ENCODE measurements around the gene SPPL3.

SPPL3 gene

DNA sequence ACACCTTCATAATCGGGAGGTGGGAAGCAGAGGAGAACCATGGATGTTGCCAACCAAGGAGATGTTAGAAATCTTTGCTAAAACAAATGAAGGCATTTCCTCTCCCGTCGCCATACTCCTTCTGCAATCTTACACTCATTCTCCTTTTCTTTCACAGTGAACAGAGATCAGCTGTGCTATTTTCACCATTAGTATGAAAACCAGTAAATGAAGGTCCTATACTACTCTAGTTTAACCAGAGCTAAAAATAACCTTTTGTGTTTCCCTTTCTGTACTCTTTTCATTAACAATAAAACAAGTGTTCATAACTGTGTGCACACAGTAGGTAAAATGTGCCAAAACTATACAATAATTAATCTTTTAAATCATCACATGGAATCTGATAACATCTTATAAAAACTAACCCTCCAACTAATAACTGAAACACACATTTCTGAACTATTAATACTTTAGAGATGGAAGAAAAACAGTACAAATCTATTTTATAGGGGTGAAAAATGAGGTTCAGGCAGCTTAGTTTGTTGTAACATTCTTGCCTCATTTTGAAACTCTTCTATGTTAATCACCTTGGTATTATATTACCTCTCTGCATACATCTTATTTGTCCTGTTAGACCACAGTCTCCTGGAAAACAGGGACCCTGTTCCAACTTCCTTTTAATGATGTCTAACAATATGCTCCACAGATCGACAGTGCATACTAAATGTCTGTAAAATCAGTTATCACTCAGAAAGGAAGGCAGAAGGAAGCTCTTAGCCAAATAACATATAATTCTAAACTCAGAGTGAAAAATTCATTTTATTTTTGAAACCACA, 69.5 kb downstream of the SPPL3 start:
- no peak overlapping the region for H3K4me3 ChIP-seq (ENCODE audit: low read depth, low read length)
- H3K9me3 ChIP-seq (ENCODE audit: control insufficient read depth, insufficient read depth, low read depth, low read length): no peaks in the 10 kb centered on the region
- no peaks in the 10 kb centered on the region for H3K36me3 ChIP-seq (ENCODE audit: control insufficient read depth in 2 of 2, insufficient read depth in 1 of 2, low read length in 2 of 2)
- H3K4me1 ChIP-seq (ENCODE audit: control insufficient read depth, insufficient read depth, low read length): peaks cover 24% of the 10 kb centered on the region; the same call in 1 of the 2 replicates
- ChIA-PET POLR2A (no interaction called here), CTCF (interaction anchor here (1.0 to 1.3 kb wide), 2 partner anchors 12 to 17 kb away, joined by 3 to 6 read pairs; no protein-coding TSS in a partner anchor)
- TF ChIP-seq ZNF600 (tag by site-specific recombination; IDR thresholded peaks at IDR 0.05) (no peak), ZNF560 (tag by site-specific recombination; IDR thresholded peaks at IDR 0.05; ENCODE audit: borderline replicate concordance) (no peak), PRDM4 (tag by site-specific recombination; IDR thresholded peaks at IDR 0.05) (peak; percentile 53; the same call in 1 of the 2 replicates), WT1 (tag by site-specific recombination; IDR thresholded peaks at IDR 0.05) (no peak), PRDM6 (tag by site-specific recombination; IDR thresholded peaks at IDR 0.05) (peak; percentile 68), KLF8 (tag by site-specific recombination; IDR thresholded peaks at IDR 0.05) (no peak), ZFP37 (tag by site-specific recombination; IDR thresholded peaks at IDR 0.05) (no peak), ZFP69B (tag by site-specific recombination; IDR thresholded peaks at IDR 0.05) (no peak), ZNF571 (tag by site-specific recombination; IDR thresholded peaks at IDR 0.05) (no peak), ZBTB7A (tag by site-specific recombination; IDR thresholded peaks at IDR 0.05; ENCODE audit: low read depth) (no peak), YY1 (tag by site-specific recombination; IDR thresholded peaks at IDR 0.05) (no peak), SP7 (tag by site-specific recombination; IDR thresholded peaks at IDR 0.05) (0 out of 2 replicates have a peak, but pooled peaks have one; percentile 9), ZSCAN16 (tag by site-specific recombination; IDR thresholded peaks at IDR 0.05) (no peak), OSR2 (tag by site-specific recombination; IDR thresholded peaks at IDR 0.05) (peak; percentile 24; the same call in 1 of the 2 replicates), GLI2 (tag by site-specific recombination; IDR thresholded peaks at IDR 0.05; ENCODE audit: borderline replicate concordance, low read depth) (no peak), ZNF311 (tag by site-specific recombination; IDR thresholded peaks at IDR 0.05; ENCODE audit: borderline replicate concordance) (no peak), ZNF248 (tag by site-specific recombination; IDR thresholded peaks at IDR 0.05) (no peak), ZBTB21 (tag by site-specific recombination; IDR thresholded peaks at IDR 0.05) (no peak), ZNF549 (tag by site-specific recombination; IDR thresholded peaks at IDR 0.05) (no peak), IKZF3 (tag by site-specific recombination; IDR thresholded peaks at IDR 0.05) (0 out of 2 replicates have a peak, but pooled peaks have one; percentile 21), ZNF10 (tag by site-specific recombination; IDR thresholded peaks at IDR 0.05) (no peak), ZNF155 (tag by site-specific recombination; IDR thresholded peaks at IDR 0.05) (no peak), MYNN (tag by site-specific recombination; IDR thresholded peaks at IDR 0.05; ENCODE audit: borderline replicate concordance) (no peak), KLF16 (tag by site-specific recombination; IDR thresholded peaks at IDR 0.05) (no peak), ZBTB17 (tag by site-specific recombination; IDR thresholded peaks at IDR 0.05) (peak; percentile 93)
- TF ChIP-seq, protein P1, sequence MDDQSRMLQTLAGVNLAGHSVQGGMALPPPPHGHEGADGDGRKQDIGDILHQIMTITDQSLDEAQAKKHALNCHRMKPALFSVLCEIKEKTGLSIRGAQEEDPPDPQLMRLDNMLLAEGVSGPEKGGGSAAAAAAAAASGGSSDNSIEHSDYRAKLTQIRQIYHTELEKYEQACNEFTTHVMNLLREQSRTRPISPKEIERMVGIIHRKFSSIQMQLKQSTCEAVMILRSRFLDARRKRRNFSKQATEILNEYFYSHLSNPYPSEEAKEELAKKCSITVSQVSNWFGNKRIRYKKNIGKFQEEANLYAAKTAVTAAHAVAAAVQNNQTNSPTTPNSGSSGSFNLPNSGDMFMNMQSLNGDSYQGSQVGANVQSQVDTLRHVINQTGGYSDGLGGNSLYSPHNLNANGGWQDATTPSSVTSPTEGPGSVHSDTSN (CRISPR knock-in tag; IDR thresholded peaks at IDR 0.05): no peak
- TF ChIP-seq, protein P2, sequence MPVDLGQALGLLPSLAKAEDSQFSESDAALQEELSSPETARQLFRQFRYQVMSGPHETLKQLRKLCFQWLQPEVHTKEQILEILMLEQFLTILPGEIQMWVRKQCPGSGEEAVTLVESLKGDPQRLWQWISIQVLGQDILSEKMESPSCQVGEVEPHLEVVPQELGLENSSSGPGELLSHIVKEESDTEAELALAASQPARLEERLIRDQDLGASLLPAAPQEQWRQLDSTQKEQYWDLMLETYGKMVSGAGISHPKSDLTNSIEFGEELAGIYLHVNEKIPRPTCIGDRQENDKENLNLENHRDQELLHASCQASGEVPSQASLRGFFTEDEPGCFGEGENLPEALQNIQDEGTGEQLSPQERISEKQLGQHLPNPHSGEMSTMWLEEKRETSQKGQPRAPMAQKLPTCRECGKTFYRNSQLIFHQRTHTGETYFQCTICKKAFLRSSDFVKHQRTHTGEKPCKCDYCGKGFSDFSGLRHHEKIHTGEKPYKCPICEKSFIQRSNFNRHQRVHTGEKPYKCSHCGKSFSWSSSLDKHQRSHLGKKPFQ (tag by site-specific recombination; IDR thresholded peaks at IDR 0.05): no peak
- no peak overlapping the region for H3K27ac ChIP-seq (ENCODE audit: extremely low read depth, low read depth, low read length)

Data from HEK293 (cell line).